GM10248 (cell line): Measurements from ENCODE around the gene SDCCAG8.

Source experiments
- CTCF ChIA-PET: fragments of 300-600 bp; sonication (Branson Sonifier 250); formaldehyde crosslinking; extraction: SDS; loops from one replicate; lab custom pipeline; 2021; ENCODE audit warnings: antibody characterized with exemption; lab: Yijun Ruan, JAX
- POLR2A ChIA-PET: fragments of 350-650 bp; sonication (Branson Sonifier 250); formaldehyde crosslinking; extraction: SDS; loops from one replicate; lab custom pipeline; 2020; ENCODE audit warnings: antibody characterized with exemption; lab: Yijun Ruan, JAX
- DNase-seq: peaks from one replicate; pipeline ENCODE4 v3.0.0; 2012; ENCODE audit errors: extremely low spot score
- TF ChIP-seq, protein P1 (sequence below): IDR thresholded peaks from 2 replicates; pipeline ENCODE4 v1.5.1; 2012; ENCODE audit warnings: mild to moderate bottlenecking, low read depth; ENCODE audit errors: extremely low read depth, missing control alignments, control extremely low read depth

Gene SDCCAG8

GRCh38 chr1:243496806-243497205 lies 241.0 kb downstream of the SDCCAG8 start:
- TF ChIP-seq, protein P1, sequence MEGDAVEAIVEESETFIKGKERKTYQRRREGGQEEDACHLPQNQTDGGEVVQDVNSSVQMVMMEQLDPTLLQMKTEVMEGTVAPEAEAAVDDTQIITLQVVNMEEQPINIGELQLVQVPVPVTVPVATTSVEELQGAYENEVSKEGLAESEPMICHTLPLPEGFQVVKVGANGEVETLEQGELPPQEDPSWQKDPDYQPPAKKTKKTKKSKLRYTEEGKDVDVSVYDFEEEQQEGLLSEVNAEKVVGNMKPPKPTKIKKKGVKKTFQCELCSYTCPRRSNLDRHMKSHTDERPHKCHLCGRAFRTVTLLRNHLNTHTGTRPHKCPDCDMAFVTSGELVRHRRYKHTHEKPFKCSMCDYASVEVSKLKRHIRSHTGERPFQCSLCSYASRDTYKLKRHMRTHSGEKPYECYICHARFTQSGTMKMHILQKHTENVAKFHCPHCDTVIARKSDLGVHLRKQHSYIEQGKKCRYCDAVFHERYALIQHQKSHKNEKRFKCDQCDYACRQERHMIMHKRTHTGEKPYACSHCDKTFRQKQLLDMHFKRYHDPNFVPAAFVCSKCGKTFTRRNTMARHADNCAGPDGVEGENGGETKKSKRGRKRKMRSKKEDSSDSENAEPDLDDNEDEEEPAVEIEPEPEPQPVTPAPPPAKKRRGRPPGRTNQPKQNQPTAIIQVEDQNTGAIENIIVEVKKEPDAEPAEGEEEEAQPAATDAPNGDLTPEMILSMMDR = no peak
- no peak for DNase-seq
- POLR2A ChIA-PET = no interaction called here
- CTCF ChIA-PET = no interaction called here

GRCh38 chr1:243497939-243498681 lies 242.3 kb downstream of the SDCCAG8 start:
- ChIA-PET POLR2A (no interaction called here), CTCF (interaction anchor here (1.6 kb wide), 1 partner anchor 15 kb away, joined by 3 read pairs; no protein-coding TSS in a partner anchor)
- TF ChIP-seq, protein P1 = no peak
- DNase-seq = no peak

- CTCF ChIA-PET = interaction anchor here (1.2 to 1.6 kb wide), 2 partner anchors 14 to 21 kb away, joined by 3 to 4 read pairs; no protein-coding TSS in a partner anchor
- DNase-seq = no peak
- TF ChIP-seq, protein P1 = no peak
- POLR2A ChIA-PET = no interaction called here
These were observed 243.4 kb downstream of the SDCCAG8 start for GRCh38 chr1:243499248-243499647.

GRCh38 chr1:243499711-243500110 lies 243.9 kb downstream of the SDCCAG8 start:
- POLR2A ChIA-PET = no interaction called here
- CTCF ChIA-PET = interaction anchor here (1.2 to 1.6 kb wide), 2 partner anchors 13 to 20 kb away, joined by 3 to 4 read pairs; no protein-coding TSS in a partner anchor

GRCh38 chr1:243500512-243500911 lies 244.7 kb downstream of the SDCCAG8 start:
- ChIA-PET CTCF (interaction anchor here (1.1 kb wide), 1 partner anchor 157 kb away, joined by 4 read pairs; no protein-coding TSS in a partner anchor), POLR2A (no interaction called here)
- no peak for DNase-seq
- TF ChIP-seq, protein P1 = no peak

More at GRCh38 chr1:243499711-243500110, 243.9 kb downstream of the SDCCAG8 start:
- TF ChIP-seq, protein P1 = no peak
- no peak for DNase-seq

GRCh38 chr1:243501002-243501401 lies 245.2 kb downstream of the SDCCAG8 start:
- ChIA-PET CTCF (interaction anchor here (1.1 kb wide), 1 partner anchor 157 kb away, joined by 4 read pairs; no protein-coding TSS in a partner anchor), POLR2A (no interaction called here)
- TF ChIP-seq, protein P1 = no peak
- DNase-seq = no peak
